SK-N-SH (cell line): Measurements from ENCODE around the gene CEP170B.
"Not testable (repeated sequence)": the region's sequence is repeated elsewhere in the genome, so short reads cannot be mapped to it uniquely, and the experiment has no call there.

Experiments
- CTCF ChIP-seq: fragments of 200-600 bp; sonication (generic); IDR thresholded peaks from 2 replicates; pipeline ENCODE4 v1.6.1; 2017; ENCODE audit warnings: antibody characterized with exemption, mild to moderate bottlenecking, moderate library complexity
- POLR2AphosphoS5 ChIP-seq: IDR thresholded peaks from 2 replicates; pipeline ENCODE4 v1.6.1; 2012; ENCODE audit warnings: low read depth, low read length
- RAD21 ChIP-seq: IDR thresholded peaks from 2 replicates; pipeline ENCODE4 v1.6.1; 2012; ENCODE audit warnings: mild to moderate bottlenecking, low read length
- RFX5 ChIP-seq: IDR thresholded peaks from 2 replicates; pipeline ENCODE4 v1.6.1; 2012; ENCODE audit warnings: mild to moderate bottlenecking, improper control_type of control experiment, low read length
- ZBTB33 ChIP-seq: IDR thresholded peaks from 2 replicates; pipeline ENCODE4 v1.4.0; 2012; ENCODE audit warnings: low read depth, borderline replicate concordance

GRCh38 chr14:104905579-104905933 is 40.5 kb downstream of the CEP170B start:
- TF ChIP-seq ZBTB33, CTCF, RAD21, RFX5, POLR2AphosphoS5: not testable (repeated sequence)
